HL-60 (cell line): ENCODE results near the gene PCDHGA4.
"Not testable (repeated sequence)": the region's sequence is repeated elsewhere in the genome, so short reads cannot be mapped to it uniquely, and the experiment has no call there.

Source experiments
- DNase-seq, 2 experiments: peaks; one replicate each; pipeline ENCODE4 v3.0.0-alpha.2; 2010 to 2020; ENCODE audit warnings: low read depth in 1 of 2, low spot score in 1 of 2
- H3K27ac ChIP-seq: fragments of 250-450 bp; sonication (Bioruptor Pico); replicated peaks from 2 replicates; pipeline ENCODE4 v1.5.1; 2020; ENCODE audit warnings: mild to moderate bottlenecking, moderate library complexity
- H3K27me3 ChIP-seq: fragments of 250-450 bp; sonication (Bioruptor Pico); 2 replicates; pipeline ENCODE4 v1.5.1; 2021; ENCODE audit warnings: mild to moderate bottlenecking, moderate library complexity; ENCODE audit not compliant: insufficient read depth, poor library complexity, severe bottlenecking
- H3K4me3 ChIP-seq: replicated peaks from 2 replicates; pipeline ENCODE4 v1.5.1; 2011; ENCODE audit warnings: mild to moderate bottlenecking, control low read depth, low read length; ENCODE audit not compliant: insufficient read depth
- CTCF ChIP-seq: IDR thresholded peaks from one replicate; pipeline ENCODE4 v1.5.1; 2011; ENCODE audit warnings: low read length, control low read depth, inconsistent platforms; ENCODE audit not compliant: insufficient read depth
- GABPA ChIP-seq: IDR thresholded peaks from 2 replicates; pipeline ENCODE4 v1.6.1; 2012; ENCODE audit warnings: low read depth
- POLR2AphosphoS5 ChIP-seq: IDR thresholded peaks from 2 replicates; pipeline ENCODE4 v1.6.1; 2012; ENCODE audit warnings: low read depth
- REST ChIP-seq: IDR thresholded peaks from 2 replicates; pipeline ENCODE4 v1.6.1; 2012; ENCODE audit warnings: low read depth; ENCODE audit not compliant: insufficient replicate concordance
- SPI1 ChIP-seq: IDR thresholded peaks from 2 replicates; pipeline ENCODE4 v1.6.1; 2012; ENCODE audit warnings: low read depth, mild to moderate bottlenecking, borderline replicate concordance
- long read RNA-seq: library from polyadenylated mRNA; unstranded; transcript quantifications from one replicate; pipeline ENCODE4 v2.0.0, GENCODE V29; 2020

The PCDHGA4 gene
- long read RNA-seq = 0 reads

DNA sequence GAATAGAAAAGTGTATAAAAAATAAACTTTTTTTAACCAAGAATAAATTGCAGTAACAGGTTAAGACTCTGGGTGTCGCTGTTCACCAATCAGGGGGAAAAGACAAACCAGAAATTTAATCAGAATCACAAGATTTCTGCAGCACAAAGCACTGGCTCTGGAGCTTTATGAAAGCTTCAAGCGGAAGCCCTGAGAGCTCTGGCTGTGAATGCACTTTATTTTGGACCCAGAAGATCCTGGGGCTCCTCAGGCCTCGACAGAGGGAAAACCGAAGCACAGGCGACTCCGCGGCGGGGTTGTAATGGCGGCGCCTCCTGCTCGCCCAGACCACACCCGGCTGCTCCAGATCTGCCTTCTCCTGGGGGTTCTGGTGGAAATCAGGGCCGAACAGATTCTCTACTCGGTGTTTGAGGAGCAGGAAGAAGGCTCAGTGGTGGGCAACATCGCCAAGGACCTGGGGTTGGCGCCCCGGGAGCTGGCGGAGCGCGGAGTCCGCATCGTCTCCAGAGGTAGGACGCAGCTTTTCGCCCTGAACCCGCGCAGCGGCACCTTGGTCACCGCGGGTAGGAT is at the start of gene PCDHGA4:
PCDHGA4 (plus strand) TSS at position 122 of the 570 bp plus-strand sequence; CDS start at position 209, 87 bp downstream.
- no peak within 1 kb of the TSS for H3K4me3 ChIP-seq

GRCh38 chr5:141306630-141307029 is 48.2 kb upstream of the PCDHGA4 start:
- no peak for TF ChIP-seq CTCF
- no peak for TF ChIP-seq SPI1
- TF ChIP-seq REST = no peak
- no peak for TF ChIP-seq GABPA
- no peak for TF ChIP-seq POLR2AphosphoS5
- DNase-seq = no peak
- Histone ChIP-seq H3K27ac (no peak overlapping the region), H3K27me3 (no peaks in the 10 kb centered on the region), H3K4me3 (no peak overlapping the region)

More for the DNA sequence above, at the start of gene PCDHGA4:
- H3K27ac ChIP-seq = no peak within 1 kb of the TSS
- no peak for TF ChIP-seq GABPA
- no peak for TF ChIP-seq REST
- no peak for TF ChIP-seq SPI1
- TF ChIP-seq CTCF = no peak
- TF ChIP-seq POLR2AphosphoS5 = no peak
- no peak for DNase-seq
- no peaks in the 10 kb centered on the region for H3K27me3 ChIP-seq

GRCh38 chr5:141313711-141314110 is 41.1 kb upstream of the PCDHGA4 start:
- TF ChIP-seq POLR2AphosphoS5 = no peak
- TF ChIP-seq CTCF = no peak
- peak; percentile 85 for TF ChIP-seq SPI1
- TF ChIP-seq GABPA = no peak
- TF ChIP-seq REST = no peak
- no peak overlapping the region for H3K27ac ChIP-seq
- no peak overlapping the region for H3K4me3 ChIP-seq
- no peak for DNase-seq
- no peaks in the 10 kb centered on the region for H3K27me3 ChIP-seq

DNA sequence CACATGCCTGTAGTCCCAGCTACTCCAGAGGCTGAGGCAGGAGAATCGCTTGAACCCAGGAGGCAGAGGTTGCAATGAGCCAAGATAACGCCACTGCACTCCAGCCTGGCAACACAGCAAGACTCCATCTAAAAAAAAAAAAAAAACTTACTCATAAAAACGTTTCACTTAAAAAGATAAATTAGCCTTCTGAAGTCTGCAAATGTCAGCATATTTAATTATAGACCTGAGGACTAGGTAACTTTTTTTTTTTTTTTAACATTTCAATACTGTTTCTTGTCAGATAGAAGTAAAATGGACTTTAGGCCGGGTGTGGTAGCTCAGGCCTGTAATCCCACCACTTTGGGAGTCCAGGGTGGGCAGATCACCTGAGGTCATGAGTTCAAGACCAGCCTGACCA is 37.9 kb upstream of the PCDHGA4 start:
- H3K27ac ChIP-seq, DNase-seq, H3K4me3 ChIP-seq, H3K27me3 ChIP-seq: not testable (repeated sequence)
